HG03457 (cell line): ENCODE data around the gene ADCY10.

Source experiments
- ATAC-seq: cut with Tn5 transposase; IDR thresholded peaks from one replicate; pipeline ENCODE4 v1.9.1; 2021; ENCODE audit warnings: moderate number of reproducible peaks; ENCODE audit not compliant: unreplicated experiment

ADCY10 gene

GRCh38 chr1:167790117-167790516 is 123.8 kb downstream of the ADCY10 start:
- no peak for ATAC-seq

GRCh38 chr1:167789501-167789900 is 124.4 kb downstream of the ADCY10 start:
- ATAC-seq: no peak

GRCh38 chr1:167786502-167786901 is 127.4 kb downstream of the ADCY10 start:
- no peak for ATAC-seq

GRCh38 chr1:167784876-167785550 is 128.9 kb downstream of the ADCY10 start:
- no peak for ATAC-seq

GRCh38 chr1:167782946-167783345 is 131.0 kb downstream of the ADCY10 start:
- no peak for ATAC-seq

- ATAC-seq: no peak
These were observed 132.4 kb downstream of the ADCY10 start for GRCh38 chr1:167781558-167781957.

- no peak for ATAC-seq
These were observed 136.7 kb downstream of the ADCY10 start for GRCh38 chr1:167777269-167777650.

- ATAC-seq: no peak
These were observed 137.2 kb downstream of the ADCY10 start for GRCh38 chr1:167776616-167777268.

GRCh38 chr1:167776151-167776550 is 137.8 kb downstream of the ADCY10 start:
- no peak for ATAC-seq

- ATAC-seq: no peak
These were observed 138.8 kb downstream of the ADCY10 start for GRCh38 chr1:167775178-167775577.

- ATAC-seq: no peak
These were observed 139.2 kb downstream of the ADCY10 start for GRCh38 chr1:167774710-167775109.

GRCh38 chr1:167773516-167773915 is 140.4 kb downstream of the ADCY10 start:
- ATAC-seq: no peak

GRCh38 chr1:167772436-167772835 is 141.5 kb downstream of the ADCY10 start:
- no peak for ATAC-seq

- no peak for ATAC-seq
These were observed 143.8 kb downstream of the ADCY10 start for GRCh38 chr1:167770127-167770526.

GRCh38 chr1:167767761-167768160 is 146.2 kb downstream of the ADCY10 start:
- no peak for ATAC-seq

GRCh38 chr1:167766538-167766937 is 147.4 kb downstream of the ADCY10 start:
- no peak for ATAC-seq

- ATAC-seq: no peak
These were observed 148.4 kb downstream of the ADCY10 start for GRCh38 chr1:167765496-167765895.

- ATAC-seq: no peak
These were observed 149.2 kb downstream of the ADCY10 start for GRCh38 chr1:167764458-167765330.

- ATAC-seq: no peak
These were observed 150.3 kb downstream of the ADCY10 start for GRCh38 chr1:167763525-167764220.

GRCh38 chr1:167762061-167762746 is 151.7 kb downstream of the ADCY10 start:
- no peak for ATAC-seq

- no peak for ATAC-seq
These were observed 152.5 kb downstream of the ADCY10 start for GRCh38 chr1:167761400-167761799.
